DMS 273 (cell line): ENCODE data around the gene NFKB1.
"Not testable (repeated sequence)": the region's sequence is repeated elsewhere in the genome, so short reads cannot be mapped to it uniquely, and the experiment has no call there.

Experiments used
- DNase-seq: peaks from one replicate; lab custom pipeline; 2025; ENCODE audit not compliant: unreplicated experiment; lab: John Stamatoyannopoulos, UW

NFKB1 gene

DNA sequence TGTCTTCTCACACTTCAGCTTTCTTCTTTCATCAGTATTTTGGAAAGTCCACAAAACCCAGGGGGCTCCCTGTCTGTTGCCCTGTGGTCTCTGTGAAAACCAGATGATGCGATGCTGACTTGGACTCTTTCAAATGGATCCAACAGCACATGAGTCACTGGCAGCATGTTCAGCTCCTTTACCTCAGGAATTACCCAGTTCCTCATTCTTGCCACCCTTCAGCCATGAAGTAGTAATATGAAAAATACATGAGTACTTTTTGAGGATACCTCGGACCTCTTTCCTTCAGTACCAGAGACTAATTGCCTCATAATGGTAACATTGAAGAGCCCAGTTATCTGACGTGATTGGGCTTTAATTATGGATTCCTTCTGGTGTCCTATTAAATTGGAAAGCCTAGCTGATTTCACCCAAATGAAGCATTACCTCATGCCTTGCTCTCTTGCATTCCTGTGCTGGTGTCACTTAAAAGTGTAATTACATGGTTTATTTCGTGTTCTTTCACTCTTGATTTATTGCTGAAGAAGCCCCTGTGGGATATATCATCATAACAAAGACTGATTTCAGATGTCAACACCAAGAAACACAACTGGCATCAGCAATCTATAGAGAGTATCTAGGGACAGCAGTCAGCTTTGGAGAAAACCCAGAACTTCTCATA is 63.4 kb downstream of the NFKB1 start:
- no peak for DNase-seq

DNA sequence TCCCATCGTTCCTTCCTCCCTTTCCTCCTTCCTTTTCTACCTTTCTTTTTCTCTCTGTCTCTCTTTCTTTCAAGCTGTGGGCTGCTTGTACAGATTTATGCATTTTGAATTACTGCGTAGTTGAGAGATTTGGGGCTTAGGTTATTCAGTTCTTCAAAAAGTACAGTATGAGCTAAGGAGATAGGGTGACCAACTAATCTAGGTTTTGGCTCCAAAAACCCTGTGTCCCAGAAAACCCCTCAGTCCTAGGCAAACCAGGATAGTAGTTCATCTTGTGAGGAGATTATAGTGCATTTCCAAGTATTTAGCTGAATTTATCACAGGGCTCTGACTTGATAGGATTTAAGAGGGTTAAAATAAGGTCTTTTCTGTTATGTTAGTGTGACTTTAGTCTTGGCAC is 64.5 kb downstream of the NFKB1 start:
- no peak for DNase-seq

DNA sequence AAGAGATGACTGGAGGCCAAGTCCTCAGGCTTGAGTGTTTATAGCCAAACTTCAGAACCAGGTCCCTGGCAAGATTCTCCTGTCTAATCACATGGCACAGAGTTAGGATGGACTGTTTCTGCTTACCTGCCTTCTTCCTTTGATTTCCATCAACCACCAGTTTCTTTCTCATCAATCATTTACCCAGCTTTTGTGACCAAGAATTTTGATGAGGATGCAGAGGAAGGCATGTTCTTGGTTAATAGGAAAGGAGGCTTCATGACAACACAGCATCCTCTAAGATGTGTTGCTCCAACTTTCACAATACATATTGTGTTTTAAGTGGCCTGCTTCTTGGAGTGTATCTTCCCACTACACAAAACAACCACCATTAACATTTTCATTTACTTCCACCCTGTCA is 65.3 kb downstream of the NFKB1 start:
- DNase-seq: no peak

DNA sequence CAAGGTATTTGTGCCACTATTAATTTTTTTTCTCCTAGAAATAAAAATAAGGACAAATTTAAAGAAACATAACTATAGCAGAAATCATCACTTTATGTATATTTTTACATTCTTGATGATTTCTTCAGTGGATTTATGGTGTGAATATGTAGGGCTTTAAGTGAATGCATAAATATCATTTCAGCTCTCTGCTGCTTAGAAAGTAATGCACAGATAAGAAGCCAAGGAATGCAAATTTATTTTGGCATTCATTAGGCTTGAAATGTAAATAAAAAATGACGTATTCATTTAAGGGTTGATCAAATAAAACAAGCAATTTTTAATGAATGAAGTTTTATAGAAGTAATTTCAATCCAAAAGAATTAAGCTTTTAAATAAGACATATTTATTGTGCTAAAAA is 66.3 kb downstream of the NFKB1 start:
- DNase-seq: no peak

DNA sequence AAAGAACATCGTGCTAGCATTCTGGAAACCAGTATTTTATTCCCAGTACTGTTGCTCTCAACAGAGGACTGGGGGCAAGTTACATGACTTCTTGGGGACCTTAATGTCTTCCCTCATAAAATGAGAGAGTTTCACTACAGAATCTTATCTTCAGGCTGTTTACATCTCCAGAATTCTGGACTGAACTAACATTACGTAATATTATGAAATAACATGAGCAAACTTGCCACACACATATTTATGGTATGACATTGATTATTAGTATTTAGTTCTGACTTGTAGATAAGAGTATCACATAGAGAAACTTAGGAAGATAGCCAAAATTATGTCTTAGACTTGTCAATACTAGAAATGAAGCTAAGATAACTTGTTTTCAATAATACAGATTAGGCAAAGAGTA is 68.0 kb downstream of the NFKB1 start:
- no peak for DNase-seq

DNA sequence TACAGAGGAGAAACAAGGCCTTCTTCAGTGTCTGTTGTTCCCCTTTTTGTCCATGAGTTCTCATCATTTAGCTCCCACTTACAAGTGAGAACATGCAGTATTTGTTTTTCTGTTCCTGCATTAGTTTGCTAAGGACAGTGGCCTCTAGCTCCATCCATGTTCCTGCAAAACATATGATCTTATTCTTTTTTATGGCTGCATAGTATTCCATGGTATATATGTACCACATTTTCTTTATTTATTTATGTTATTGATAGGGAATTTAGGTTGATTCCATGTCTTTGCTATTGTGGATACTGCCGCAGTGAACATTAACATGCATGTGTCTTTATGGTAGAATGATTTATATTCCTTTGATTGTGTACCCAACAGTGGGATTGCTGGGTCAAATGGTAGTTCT is 69.1 kb downstream of the NFKB1 start:
- DNase-seq: not testable (repeated sequence)

DNA sequence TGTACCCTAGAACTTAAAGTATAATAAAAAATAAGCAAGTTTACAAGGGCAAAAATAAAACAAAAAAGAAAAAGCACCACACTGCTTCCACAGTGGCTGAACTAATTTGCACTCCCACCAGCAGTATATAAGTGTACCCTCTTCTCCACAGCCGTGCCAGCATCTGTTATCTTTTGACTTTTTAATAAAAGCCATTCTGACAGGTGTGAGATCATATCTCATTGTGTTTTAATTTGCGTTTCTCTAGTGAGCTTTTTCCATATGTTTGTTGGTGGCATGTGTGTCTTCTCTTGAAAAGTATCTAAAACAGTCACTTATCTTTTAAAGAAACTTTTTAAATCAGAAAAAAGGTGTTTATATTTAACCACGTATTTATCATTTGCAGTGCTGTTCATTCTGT is 71.3 kb downstream of the NFKB1 start:
- DNase-seq: no peak

DNA sequence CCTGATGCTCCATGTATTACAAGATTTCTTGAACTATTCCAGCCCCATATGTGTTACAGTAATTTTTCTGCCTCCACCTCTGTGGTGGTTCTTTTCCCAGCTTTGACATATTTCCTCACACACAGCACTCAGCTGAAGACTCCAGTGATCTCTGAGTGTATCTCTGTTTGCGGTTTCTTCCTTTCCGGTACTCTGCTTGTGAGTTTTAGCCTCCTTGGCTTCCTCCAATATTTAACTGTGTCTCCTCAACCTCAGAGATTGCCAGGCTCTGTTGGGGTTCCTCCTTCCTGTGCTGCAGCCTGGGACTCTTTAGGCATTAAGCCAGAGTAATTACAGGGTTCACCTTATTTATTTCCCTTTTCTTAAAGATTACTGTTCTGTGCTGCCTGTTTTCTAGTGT is 73.2 kb downstream of the NFKB1 start:
- no peak for DNase-seq

DNA sequence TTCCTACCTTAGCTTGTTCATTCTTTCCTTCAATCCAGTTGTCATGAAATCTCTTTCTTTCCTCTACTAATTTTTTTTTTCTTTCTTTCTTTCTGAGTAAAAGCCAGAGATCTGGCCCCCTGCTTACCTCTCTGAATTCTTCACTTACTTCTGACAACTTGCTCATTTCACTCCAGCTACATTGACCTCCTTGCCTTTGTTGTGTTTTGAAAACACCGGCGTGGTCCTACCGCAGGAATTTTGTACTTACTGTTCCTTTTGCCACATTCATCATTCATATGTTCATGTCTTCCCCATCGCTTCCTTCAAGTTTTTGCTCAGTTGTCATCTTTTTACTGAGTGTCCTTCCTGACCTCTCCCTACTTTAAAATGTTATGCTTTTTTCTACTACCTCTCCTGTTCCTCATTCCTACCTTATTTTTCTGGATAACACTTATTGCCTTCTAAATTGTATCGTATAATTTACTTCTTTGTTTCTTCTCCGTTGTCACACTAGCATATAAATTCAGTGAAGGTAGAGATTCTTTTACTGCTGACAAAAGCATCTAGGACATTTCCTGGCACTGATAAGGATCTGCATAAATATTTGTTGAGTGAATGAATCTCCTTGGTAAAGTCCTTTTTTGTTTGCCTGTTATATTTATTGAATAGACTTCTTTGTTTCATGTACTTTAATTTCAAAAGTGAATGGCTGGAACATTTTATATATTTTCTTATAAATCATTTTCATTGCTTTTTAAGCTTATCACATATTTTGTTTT is 74.4 kb downstream of the NFKB1 start:
- no peak for DNase-seq

DNA sequence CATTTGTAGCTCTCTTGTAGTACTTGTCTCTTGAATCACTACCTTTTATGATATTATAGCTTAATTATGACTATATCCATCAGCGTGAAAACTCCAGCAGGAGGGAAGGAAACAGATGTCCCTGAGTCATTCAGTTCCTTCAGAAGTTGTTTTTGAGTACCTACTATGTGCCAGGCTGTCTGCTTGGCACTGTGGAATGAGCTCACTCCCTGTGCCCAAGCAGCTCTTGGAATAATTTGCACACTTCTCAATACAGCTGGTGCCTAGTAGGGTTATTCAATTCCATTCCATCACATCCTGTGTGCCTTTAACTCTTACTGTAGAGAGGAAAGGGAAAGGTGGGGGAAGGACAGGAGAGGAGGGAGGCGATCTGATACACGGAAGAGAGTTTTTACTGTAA is 77.1 kb downstream of the NFKB1 start:
- DNase-seq: no peak

DNA sequence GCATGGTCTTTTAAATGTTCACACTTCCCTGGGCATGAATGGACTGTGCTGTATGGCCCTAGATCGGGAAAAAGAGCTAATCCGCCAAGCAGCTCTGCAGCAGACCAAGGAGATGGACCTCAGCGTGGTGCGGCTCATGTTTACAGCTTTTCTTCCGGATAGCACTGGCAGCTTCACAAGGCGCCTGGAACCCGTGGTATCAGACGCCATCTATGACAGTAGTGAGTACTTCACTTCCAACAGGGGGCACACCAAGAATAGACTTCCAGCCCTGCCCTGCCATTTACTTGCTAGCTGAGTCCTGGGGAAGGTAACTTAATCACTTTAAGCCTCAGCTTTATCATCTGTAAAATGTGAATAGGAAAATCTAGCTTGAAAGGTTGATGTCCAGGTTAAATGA is 77.7 kb downstream of the NFKB1 start:
- no peak for DNase-seq

DNA sequence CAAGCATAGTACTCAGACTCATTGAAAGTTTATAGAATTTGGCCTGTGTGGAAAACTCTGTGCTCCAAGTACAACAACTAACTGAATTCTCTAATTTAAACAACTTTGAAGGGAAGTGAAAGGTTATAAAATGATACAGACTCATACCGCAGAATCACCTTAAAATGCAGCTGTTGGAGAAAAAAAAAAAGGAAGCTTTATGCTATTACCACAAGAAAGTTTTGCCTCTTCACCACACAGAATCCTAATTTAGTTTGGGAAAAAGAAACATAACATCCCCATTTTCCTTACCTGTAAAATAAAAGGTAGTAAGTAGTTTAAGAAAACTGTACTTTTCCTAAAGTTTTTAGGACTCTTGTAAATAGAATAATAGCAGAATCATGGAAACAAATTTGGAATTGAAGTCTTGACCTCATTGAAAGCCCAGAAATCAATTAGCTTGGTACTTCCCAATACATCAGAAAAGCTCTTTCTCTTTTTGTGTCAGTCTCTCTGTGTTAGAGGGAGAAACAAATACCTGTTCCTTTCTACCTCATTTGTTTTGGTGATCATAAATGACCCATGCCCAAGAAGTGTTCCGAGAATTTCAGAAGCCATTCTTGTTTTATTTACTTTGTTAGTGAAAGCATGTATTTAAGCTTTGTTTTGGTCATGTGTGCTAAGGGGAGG is 78.8 kb downstream of the NFKB1 start:
- no peak for DNase-seq

DNA sequence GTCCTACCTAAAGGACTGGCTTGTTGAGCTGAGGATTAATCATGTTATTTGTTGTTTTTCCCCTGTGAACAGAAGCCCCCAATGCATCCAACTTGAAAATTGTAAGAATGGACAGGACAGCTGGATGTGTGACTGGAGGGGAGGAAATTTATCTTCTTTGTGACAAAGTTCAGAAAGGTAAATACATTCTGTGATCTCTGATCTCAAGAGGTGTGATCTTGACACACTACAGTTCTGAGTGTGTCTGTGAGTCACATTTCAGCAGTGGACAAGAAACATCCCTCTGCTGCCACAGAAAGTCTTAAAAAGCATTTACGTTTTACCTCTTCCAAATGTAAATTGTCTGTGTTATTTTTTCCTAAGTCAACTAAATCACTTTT is 79.3 kb downstream of the NFKB1 start:
- DNase-seq: no peak

DNA sequence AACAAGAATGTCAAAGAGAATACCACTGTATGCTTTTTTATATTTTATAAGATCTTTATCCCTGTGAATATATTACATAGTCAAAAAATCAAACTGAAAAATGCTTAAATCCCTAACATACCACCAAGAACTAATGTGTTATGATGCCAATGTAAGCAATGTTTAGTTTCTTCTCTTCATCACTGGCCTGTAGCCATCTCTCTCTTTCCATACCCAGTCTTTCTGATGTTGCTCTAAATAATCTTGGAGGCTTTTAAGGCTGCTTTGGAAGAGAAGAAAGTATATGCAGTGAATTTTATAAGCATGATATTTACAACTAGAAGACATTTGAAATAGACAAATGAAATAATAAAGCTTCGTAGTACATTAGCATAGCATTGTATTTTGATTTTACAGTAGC is 82.9 kb downstream of the NFKB1 start:
- no peak for DNase-seq

DNA sequence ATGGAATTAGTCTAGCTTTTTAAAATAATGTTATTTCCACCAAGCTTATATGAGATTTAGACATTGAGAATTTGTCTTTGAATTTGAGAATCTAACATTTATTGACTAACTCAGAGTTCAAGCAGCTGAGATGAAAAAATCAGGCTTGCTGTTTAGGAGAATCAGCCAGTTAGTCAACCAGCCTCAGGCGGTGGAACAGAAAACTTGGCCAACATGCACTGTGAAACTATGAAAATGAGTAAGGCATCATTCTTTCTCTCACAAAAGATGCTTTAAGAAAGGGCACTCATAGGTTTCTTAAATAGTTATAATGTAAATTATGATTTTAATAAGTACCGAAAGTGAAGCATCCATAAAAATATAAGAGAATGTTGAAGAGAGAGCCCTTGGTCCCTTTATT is 84.2 kb downstream of the NFKB1 start:
- no peak for DNase-seq

DNA sequence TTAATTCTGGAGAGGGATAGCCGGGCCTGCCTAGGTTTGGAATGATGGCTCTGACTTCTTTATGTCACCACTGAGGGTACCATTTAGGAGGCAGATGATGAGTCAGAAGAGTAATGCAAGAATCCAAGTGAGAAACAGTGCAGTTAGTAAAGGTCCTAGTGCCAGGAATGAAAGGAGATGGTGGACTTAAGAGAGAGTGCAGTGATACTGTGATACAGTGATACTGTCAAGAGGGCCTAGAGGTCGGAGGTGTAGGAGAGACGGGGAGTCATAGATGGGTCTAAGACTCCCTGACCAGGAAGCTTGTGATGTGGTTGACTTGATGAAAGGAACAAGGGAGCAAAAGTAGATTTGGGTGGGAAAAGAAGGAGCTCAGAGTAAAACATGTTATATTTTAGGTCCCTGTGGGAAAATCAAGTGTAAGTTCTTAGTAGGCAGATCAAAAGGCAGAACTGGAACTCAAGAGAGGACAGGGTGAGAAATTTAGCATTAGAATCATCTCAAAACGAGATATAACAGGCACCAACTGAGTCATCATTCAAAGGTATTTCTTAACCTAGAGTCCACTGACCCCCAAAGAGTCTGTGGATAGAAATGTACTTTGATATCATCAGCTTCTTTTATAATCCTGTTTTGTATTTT is 85.0 kb downstream of the NFKB1 start:
- DNase-seq: no peak

DNA sequence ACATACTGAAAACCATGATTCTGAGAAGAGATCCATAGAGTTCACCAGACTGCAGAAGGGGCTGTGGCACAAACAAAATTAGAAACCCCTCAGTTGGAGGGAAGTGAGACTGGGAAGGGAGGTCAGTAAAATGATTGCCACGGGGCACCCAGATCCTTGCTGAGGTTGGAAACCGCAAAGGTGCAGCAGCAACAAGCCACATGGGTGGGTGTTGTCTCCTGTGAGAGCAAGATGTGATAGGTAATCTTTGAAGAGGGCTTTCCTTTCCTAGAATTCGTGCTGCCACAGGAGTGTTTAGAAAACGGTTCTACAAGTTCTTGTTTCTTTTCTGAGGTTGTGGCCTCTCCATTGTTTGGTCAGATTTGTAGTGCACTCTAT is 85.5 kb downstream of the NFKB1 start:
- no peak for DNase-seq

DNA sequence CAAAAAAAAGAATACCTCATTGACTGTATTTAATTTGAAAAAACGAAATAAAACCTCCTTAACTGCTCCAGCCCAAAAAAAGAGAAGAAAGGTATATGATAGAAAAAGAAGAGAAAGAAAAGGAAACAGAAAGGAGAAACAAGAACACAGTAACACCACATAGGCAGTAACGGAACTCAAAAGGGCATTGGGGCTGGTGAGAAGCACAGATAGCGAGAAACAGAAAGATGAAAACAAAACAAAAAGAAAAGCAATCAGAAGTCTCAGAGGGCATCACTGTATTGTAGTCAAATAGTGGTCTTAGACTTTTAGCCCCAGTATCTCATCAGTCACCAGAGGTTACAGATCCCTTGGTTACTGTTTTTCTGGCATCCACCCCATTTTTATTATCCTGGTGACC is 88.6 kb downstream of the NFKB1 start:
- no peak for DNase-seq

DNA sequence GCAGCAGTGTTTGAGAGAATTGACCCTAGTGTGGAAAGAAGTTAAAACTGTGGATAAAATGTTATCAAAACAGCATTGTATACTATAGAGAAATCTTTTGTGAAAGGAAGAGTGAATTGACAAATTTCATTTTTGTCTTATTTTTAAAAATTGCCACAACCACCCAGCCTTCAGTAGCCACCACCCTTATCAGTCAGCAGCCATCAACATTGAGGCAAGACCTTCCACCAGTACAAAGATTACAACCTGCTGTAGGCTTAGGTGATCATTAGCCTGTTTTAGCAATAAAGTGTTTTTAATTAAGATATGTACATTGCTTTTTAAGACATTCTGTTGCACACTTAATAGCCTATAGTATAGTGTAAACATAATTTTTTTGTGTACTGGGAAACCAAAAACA is 91.1 kb downstream of the NFKB1 start:
- no peak for DNase-seq

DNA sequence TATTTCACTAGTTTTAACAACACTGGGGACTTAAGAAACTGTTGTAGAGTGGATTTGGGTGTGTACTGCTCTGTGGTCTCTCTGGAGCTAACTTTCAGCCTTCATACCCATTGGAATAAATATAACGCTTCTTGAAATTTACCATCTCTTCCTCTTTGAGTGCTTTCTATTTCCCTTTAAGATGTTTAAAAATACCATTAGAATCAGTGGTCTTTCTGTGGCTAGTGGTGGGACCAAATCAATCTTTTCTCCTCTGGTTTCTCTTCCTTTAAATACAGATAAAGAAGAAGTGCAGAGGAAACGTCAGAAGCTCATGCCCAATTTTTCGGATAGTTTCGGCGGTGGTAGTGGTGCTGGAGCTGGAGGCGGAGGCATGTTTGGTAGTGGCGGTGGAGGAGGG is 92.0 kb downstream of the NFKB1 start:
- no peak for DNase-seq

DNA sequence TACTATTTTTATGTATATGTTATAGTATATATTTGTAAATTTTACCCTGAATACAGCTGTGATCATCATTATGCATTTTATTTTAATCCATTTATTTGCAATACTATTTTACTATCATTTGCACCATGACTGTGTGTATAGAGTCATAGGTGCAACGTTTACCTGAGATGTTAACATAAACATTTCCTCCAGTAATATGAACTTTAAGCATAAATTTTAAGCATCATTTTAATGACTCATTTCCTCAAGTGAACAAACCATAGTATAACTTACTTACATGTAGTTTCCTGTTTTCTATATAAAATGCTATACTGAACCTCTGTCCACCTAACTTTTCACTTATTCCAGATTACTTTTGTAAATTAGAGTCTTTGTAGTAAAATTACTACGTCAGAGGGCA is 92.8 kb downstream of the NFKB1 start:
- no peak for DNase-seq

DNA sequence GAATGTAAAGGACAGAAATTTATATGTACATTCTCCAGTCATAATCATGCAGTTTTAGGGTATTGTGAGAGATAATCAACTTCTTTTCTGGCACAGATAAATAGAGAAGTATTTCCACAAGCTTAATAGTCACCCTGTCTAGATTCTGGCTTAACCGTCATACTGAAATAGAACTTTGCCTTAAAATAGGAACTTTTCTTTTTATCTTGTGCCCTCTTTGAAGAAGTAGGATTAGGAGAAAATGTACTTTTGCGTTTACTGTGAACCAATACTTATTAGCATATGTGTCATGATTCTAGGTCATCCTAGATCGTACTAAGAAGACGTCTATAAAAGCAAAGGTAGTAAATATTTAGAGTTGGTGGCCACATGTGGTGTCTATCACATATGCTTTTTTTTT is 95.4 kb downstream of the NFKB1 start:
- DNase-seq: no peak
